A673 (cell line): ENCODE data around the gene EML2. TPM values are rescaled to one million over a fixed set of nuclear protein-coding genes. Genes with fewer than 3 reads are reported as not detected.
A peak's percentile ranks its signal among the peaks of the same experiment; 100 is the strongest.

Experiments used
- BruUV-seq: library from RNA; stranded (reverse); fragments of 400-500 nt; replicated peaks from 2 replicates; lab custom pipeline; 2021; lab: Mats Ljungman, UMichigan
- CTCF ChIA-PET: fragments of 300-600 bp; sonication (Branson Sonifier 250); formaldehyde crosslinking; loops from one replicate; lab custom pipeline; 2022; ENCODE audit warnings: antibody characterized with exemption; lab: Charles Lee
- POLR2A ChIA-PET: fragments of 300-600 bp; sonication (Branson Sonifier 250); formaldehyde crosslinking; loops from one replicate; lab custom pipeline; 2022; ENCODE audit warnings: antibody characterized with exemption; ENCODE audit not compliant: low non-redundant PET; lab: Charles Lee
- DNase-seq: peaks from one replicate; pipeline ENCODE4 v3.0.0-alpha.2; 2015; ENCODE audit warnings: low spot score
- H3K27ac ChIP-seq: fragments of 200-600 bp; sonication (generic); 2 replicates; pipeline ENCODE4 v1.5.1; 2016; ENCODE audit warnings: mixed run types, low read depth, mild to moderate bottlenecking, mixed read lengths, antibody characterized with exemption, low read length; ENCODE audit not compliant: poor library complexity, severe bottlenecking
- H3K27me3 ChIP-seq: fragments of 200-600 bp; sonication (generic); replicated peaks from 2 replicates; pipeline ENCODE4 v1.6.1; 2017; ENCODE audit warnings: mixed run types, low read depth, mild to moderate bottlenecking, mixed read lengths, antibody characterized with exemption, low read length; ENCODE audit not compliant: insufficient read depth, poor library complexity
- H3K36me3 ChIP-seq: fragments of 200-600 bp; sonication (generic); 2 replicates; pipeline ENCODE4 v1.6.1; 2016; ENCODE audit warnings: mixed run types, mild to moderate bottlenecking, mixed read lengths, antibody characterized with exemption, low read length; ENCODE audit not compliant: insufficient read depth, poor library complexity, severe bottlenecking
- H3K4me1 ChIP-seq: fragments of 200-600 bp; sonication (generic); 2 replicates; pipeline ENCODE4 v1.6.1; 2017; ENCODE audit warnings: mixed run types, mild to moderate bottlenecking, mixed read lengths, antibody characterized with exemption, low read length; ENCODE audit not compliant: insufficient read depth, poor library complexity, severe bottlenecking
- H3K4me3 ChIP-seq: fragments of 200-600 bp; sonication (generic); 2 replicates; pipeline ENCODE4 v1.5.1; 2016; ENCODE audit warnings: low read depth, mixed run types, mild to moderate bottlenecking, mixed read lengths, low read length; ENCODE audit not compliant: poor library complexity, severe bottlenecking
- H3K9me3 ChIP-seq: fragments of 200-600 bp; sonication (generic); 2 replicates; pipeline ENCODE4 v1.6.1; 2016; ENCODE audit warnings: mixed run types, low read depth, mild to moderate bottlenecking, mixed read lengths, antibody characterized with exemption, low read length; ENCODE audit not compliant: poor library complexity, severe bottlenecking
- EZH2 ChIP-seq: fragments of 200-600 bp; sonication (generic); IDR thresholded peaks from 2 replicates; pipeline ENCODE4 v1.6.1; 2017; ENCODE audit warnings: borderline replicate concordance, low read depth, mild to moderate bottlenecking, mixed read lengths, antibody characterized with exemption, low read length; ENCODE audit not compliant: poor library complexity, severe bottlenecking
- intact Hi-C: fragments of 100-400 bp; cut with micrococcal nuclease; formaldehyde crosslinking; loops from one replicate; pipeline ENCODE4 v1.10.0; 2022; ENCODE audit not compliant: unreplicated experiment
- total RNA-seq: library from RNA; stranded (reverse); gene quantifications from 2 replicates; pipeline ENCODE4 v1.2.3, GENCODE V29; 2021
- TF ChIP-seq, protein P1 (sequence below): fragments of 300-800, 200-600 bp; sonication (generic); conservative IDR thresholded peaks from 2 replicates; pipeline ENCODE4 v1.5.1; 2017; ENCODE audit warnings: low read depth, mild to moderate bottlenecking, antibody characterized with exemption, low read length, moderate library complexity, mixed read lengths

Gene EML2
- total RNA-seq, 1 experiment from 2014 or later, result 17.0 TPM

DNA sequence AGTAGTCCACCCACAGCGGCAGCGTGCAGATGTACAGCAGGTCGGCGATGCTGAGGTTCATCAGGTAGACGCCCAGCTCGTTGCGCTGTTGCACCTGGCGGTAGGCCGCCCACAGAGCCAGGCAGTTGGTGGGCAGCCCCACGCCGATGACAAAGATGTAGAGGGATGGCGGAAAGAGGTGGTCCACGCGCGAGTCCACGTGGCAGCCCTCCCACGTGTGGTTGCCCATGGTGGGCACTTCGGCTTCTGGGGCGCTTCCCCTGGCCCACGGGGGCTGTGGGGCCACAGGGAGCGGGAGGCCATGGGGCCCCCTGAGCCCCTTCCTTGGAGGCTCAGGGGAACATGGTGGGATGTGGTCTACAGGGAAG, 47.6 kb downstream of the EML2 start:
- no peak for TF ChIP-seq EZH2
- TF ChIP-seq, protein P1, sequence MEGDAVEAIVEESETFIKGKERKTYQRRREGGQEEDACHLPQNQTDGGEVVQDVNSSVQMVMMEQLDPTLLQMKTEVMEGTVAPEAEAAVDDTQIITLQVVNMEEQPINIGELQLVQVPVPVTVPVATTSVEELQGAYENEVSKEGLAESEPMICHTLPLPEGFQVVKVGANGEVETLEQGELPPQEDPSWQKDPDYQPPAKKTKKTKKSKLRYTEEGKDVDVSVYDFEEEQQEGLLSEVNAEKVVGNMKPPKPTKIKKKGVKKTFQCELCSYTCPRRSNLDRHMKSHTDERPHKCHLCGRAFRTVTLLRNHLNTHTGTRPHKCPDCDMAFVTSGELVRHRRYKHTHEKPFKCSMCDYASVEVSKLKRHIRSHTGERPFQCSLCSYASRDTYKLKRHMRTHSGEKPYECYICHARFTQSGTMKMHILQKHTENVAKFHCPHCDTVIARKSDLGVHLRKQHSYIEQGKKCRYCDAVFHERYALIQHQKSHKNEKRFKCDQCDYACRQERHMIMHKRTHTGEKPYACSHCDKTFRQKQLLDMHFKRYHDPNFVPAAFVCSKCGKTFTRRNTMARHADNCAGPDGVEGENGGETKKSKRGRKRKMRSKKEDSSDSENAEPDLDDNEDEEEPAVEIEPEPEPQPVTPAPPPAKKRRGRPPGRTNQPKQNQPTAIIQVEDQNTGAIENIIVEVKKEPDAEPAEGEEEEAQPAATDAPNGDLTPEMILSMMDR, result no peak
- ChIA-PET CTCF (interaction anchor here (0.9 kb wide), 1 partner anchor 51 kb away, joined by 6 read pairs; no protein-coding TSS in a partner anchor), POLR2A (no interaction called here)
- no peak for DNase-seq
- Histone ChIP-seq H3K9me3 (no peaks in the 10 kb centered on the region), H3K4me3 (no peak overlapping the region), H3K27ac (no peak overlapping the region), H3K4me1 (no peaks in the 10 kb centered on the region), H3K27me3 (no peaks in the 10 kb centered on the region), H3K36me3 (no peaks in the 10 kb centered on the region)
- no TSS peak for BruUV-seq
- intact Hi-C loops, result loop anchor here (2.0 kb wide), 1 partner anchor 51 kb away; no protein-coding TSS in a partner anchor

DNA sequence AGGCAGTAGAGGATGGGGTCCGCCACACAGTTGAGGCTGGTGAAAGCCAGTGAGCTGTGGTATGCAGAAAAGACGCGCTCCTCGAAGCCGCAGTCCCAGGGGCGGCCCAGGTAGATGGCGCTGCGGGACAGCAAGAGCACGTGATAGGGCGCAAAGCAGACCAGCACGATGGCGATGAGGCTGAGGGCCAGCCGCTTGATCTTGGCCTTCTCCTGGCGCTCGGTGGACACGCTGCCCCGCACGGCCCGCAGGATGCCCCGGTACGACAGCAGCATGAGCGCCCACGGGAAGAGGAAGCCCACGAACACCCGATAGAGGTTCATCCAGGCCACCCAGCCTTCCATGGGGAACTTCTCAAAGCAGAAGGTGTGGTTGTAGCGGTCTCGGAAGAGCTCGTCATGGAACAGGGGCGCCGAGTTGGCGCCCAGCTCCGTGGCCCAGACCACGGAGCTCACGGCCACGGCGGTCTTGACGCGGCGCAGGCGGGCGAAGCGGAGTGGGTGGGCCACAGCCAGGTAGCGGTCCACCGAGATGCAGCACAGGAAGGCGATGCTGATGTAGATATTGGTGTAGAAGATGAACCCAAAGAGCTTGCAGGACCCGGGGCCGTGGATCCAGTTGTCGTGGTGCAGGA, 48.1 kb downstream of the EML2 start:
- CTCF ChIA-PET, result interaction anchor here (0.9 kb wide), 1 partner anchor 51 kb away, joined by 6 read pairs; no protein-coding TSS in a partner anchor
- TF ChIP-seq, protein P1, result peak; percentile 70
- no peak for TF ChIP-seq EZH2
- POLR2A ChIA-PET, result no interaction called here
- Histone ChIP-seq H3K4me1 (no peaks in the 10 kb centered on the region), H3K9me3 (no peaks in the 10 kb centered on the region), H3K36me3 (no peaks in the 10 kb centered on the region), H3K27ac (no peak overlapping the region), H3K4me3 (no peak overlapping the region), H3K27me3 (no peaks in the 10 kb centered on the region)
- intact Hi-C loops, result loop anchor here (2.0 kb wide), 1 partner anchor 52 kb away; no protein-coding TSS in a partner anchor
- no TSS peak for BruUV-seq
- peak; percentile 54 for DNase-seq

DNA sequence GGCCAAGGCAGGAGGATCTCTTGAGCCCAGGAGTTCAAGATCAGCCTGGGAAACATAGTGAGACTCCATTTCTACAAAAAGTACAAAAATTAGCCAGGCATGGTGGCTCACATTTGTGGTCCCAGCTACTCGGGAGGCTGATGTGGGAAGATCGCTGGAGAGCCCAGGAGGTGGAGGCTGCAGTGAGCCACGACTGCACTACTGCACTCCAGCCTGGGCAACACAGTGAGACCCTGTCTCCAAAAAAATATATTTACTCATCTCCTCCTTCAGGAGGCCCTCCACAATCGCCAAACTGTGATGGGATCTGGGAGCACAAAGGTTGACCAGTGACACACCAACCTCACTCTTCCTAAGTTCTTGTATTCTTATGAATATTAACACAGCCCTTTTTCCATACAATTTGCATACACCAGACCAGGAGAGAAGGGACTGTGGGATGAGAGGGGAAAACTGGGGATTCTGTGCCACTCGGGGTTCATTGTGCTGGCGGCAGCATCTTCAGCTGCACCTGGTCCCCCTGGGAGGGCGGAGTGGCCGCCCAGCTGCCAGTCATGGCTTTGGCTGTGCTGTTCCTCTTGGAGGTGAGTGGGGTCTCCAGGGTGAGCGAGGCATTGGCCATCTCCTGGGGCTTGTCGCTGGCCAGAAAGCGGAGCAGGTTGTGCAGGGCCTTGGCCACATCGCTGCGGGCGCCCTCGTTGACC, 48.7 kb downstream of the EML2 start:
- no peak overlapping the region for H3K4me3 ChIP-seq
- no peaks in the 10 kb centered on the region for H3K9me3 ChIP-seq

More for the DNA sequence above, 48.7 kb downstream of the EML2 start:
- no peaks in the 10 kb centered on the region for H3K36me3 ChIP-seq
- ChIA-PET POLR2A (no interaction called here), CTCF (interaction anchor here (0.9 kb wide), 1 partner anchor 52 kb away, joined by 6 read pairs; no protein-coding TSS in a partner anchor)
- DNase-seq, result no peak
- BruUV-seq, result no TSS peak
- H3K27me3 ChIP-seq, result no peaks in the 10 kb centered on the region
- no peak overlapping the region for H3K27ac ChIP-seq
- intact Hi-C loops, result loop anchor here (2.0 kb wide), 1 partner anchor 52 kb away; no protein-coding TSS in a partner anchor
- TF ChIP-seq, protein P1, result no peak
- TF ChIP-seq EZH2, result no peak
- H3K4me1 ChIP-seq, result no peaks in the 10 kb centered on the region
